Measurements from ENCODE around the gene EFTUD2. TPM values are rescaled to one million over a fixed set of nuclear protein-coding genes. Genes with fewer than 3 reads are reported as not detected.

Gene EFTUD2
- total RNA-seq, 1 experiment from 2014 or later, result 150 TPM

GRCh38 chr17:44910231-44911106, 11.2 kb upstream of the EFTUD2 start:
- H3K36me3 ChIP-seq (ENCODE audit: control insufficient read depth in 1 of 2, insufficient read depth in 2 of 2, low read length in 2 of 2), result no peaks in the 10 kb centered on the region
- H3K9me2 ChIP-seq (ENCODE audit: insufficient read depth), result no peaks in the 10 kb centered on the region
- no peaks in the 10 kb centered on the region for H4K20me1 ChIP-seq (ENCODE audit: insufficient read depth)
- no peak overlapping the region for H2AFZ ChIP-seq (ENCODE audit: low read depth, low read length, poor library complexity, severe bottlenecking)
- H3K4me2 ChIP-seq (ENCODE audit: low read length), result no peak overlapping the region
- no TSS peak for BruUV-seq (replicated peaks)
- no peaks in the 10 kb centered on the region for H3K27me3 ChIP-seq (ENCODE audit: insufficient read depth, low read length)
- ChIA-PET CTCF (interaction anchor here (0.5 to 3.1 kb wide), 9 partner anchors 8 to 225 kb away, joined by 3 to 16 read pairs (median 4); partner anchors contain the start of genes ACBD4 and EFTUD2), POLR2A (interaction anchor here (1.0 kb wide), 1 partner anchor 10 kb away, joined by 3 read pairs; no protein-coding TSS in a partner anchor), RAD21 (ENCODE audit: low non-redundant PET in 1 of 2, low total read pairs in 2 of 2, uncharacterized antibody in 2 of 2, unreplicated experiment in 2 of 2) (interaction anchor here in 1 of 2 experiments (0.7 kb wide), 1 partner anchor 135 kb away, joined by 3 read pairs; no protein-coding TSS in a partner anchor)
- H3K9me3 ChIP-seq (ENCODE audit: control insufficient read depth in 1 of 2, insufficient read depth in 1 of 2, low read depth in 1 of 2, low read length in 2 of 2), result no peaks in the 10 kb centered on the region
- no peak for ATAC-seq
- TF ChIP-seq POLR2A (IDR thresholded peaks at IDR 0.05; ENCODE audit: borderline replicate concordance, extremely low read depth, insufficient read depth, insufficient read length) (no peak), ZNF274 (IDR thresholded peaks at IDR 0.05; ENCODE audit: low read depth, low read length) (no peak), FOSL1 (IDR thresholded peaks at IDR 0.05; ENCODE audit: low read depth) (no peak)
- H3K9ac ChIP-seq (ENCODE audit: low read length), result no peak overlapping the region
- intact Hi-C loops (cut with micrococcal nuclease), result no loop called here
- no peak for DNase-seq (ENCODE audit: low read depth, low spot score)
- H3K4me3 ChIP-seq (replicated peaks in 1 of 2; ENCODE audit: low read depth in 1 of 2, low read length in 2 of 2), result no peak overlapping the region
- H3K27ac ChIP-seq (ENCODE audit: low read depth, low read length), result no peak overlapping the region
- peaks cover 11 to 15% of the 10 kb centered on the region in 2 experiments for H3K4me1 ChIP-seq (ENCODE audit: control insufficient read depth in 1 of 2, insufficient read depth in 2 of 2, low read length in 2 of 2)
- H3K79me2 ChIP-seq (ENCODE audit: insufficient read depth, low read length), result no peaks in the 10 kb centered on the region

- H3K79me2 ChIP-seq (ENCODE audit: insufficient read depth, low read length), result no peaks in the 10 kb centered on the region
- H3K27me3 ChIP-seq (ENCODE audit: insufficient read depth, low read length), result no peaks in the 10 kb centered on the region
- H3K4me1 ChIP-seq (ENCODE audit: control insufficient read depth in 1 of 2, insufficient read depth in 2 of 2, low read length in 2 of 2), result peaks cover 11 to 21% of the 10 kb centered on the region in 2 experiments
- H3K4me2 ChIP-seq (ENCODE audit: low read length), result no peak overlapping the region
- H3K9me2 ChIP-seq (ENCODE audit: insufficient read depth), result no peaks in the 10 kb centered on the region
- no peak overlapping the region for H3K27ac ChIP-seq (ENCODE audit: low read depth, low read length)
- no peak for ATAC-seq
- RAD21 ChIA-PET (ENCODE audit: low non-redundant PET in 1 of 2, low total read pairs in 2 of 2, uncharacterized antibody in 2 of 2, unreplicated experiment in 2 of 2), result interaction anchor here in 1 of 2 experiments (0.7 kb wide), 1 partner anchor 11 kb away, joined by 3 read pairs; no protein-coding TSS in a partner anchor
- no TSS peak for BruUV-seq (replicated peaks)
- POLR2A ChIA-PET, result interaction anchor here (1.0 kb wide), 1 partner anchor 11 kb away, joined by 3 read pairs; no protein-coding TSS in a partner anchor
- CTCF ChIA-PET, result interaction anchor here (0.6 to 3.1 kb wide), 4 partner anchors 10 to 226 kb away, joined by 3 to 16 read pairs (median 4); partner anchors contain the start of gene ACBD4
- intact Hi-C loops (cut with micrococcal nuclease), result no loop called here
- no peak overlapping the region for H3K9ac ChIP-seq (ENCODE audit: low read length)
- TF ChIP-seq TCF7L2 (IDR thresholded peaks at IDR 0.05; ENCODE audit: borderline replicate concordance, extremely low read depth, insufficient read depth, insufficient read length) (no peak), SIN3A (IDR thresholded peaks at IDR 0.05; ENCODE audit: low read depth) (no peak), RAD21 (IDR thresholded peaks at IDR 0.05; ENCODE audit: low read depth) (no peak), JUND (IDR thresholded peaks at IDR 0.05) (no peak), MAX (IDR thresholded peaks at IDR 0.05) (no peak), EGR1 (IDR thresholded peaks at IDR 0.05; ENCODE audit: low read depth) (no peak), ZBTB33 (IDR thresholded peaks at IDR 0.05; ENCODE audit: extremely low read depth, insufficient replicate concordance, low read length) (no peak), REST (IDR thresholded peaks at IDR 0.05; ENCODE audit: low read depth) (no peak)
- no peak overlapping the region for H3K4me3 ChIP-seq (replicated peaks in 1 of 2; ENCODE audit: low read depth in 1 of 2, low read length in 2 of 2)
- H4K20me1 ChIP-seq (ENCODE audit: insufficient read depth), result no peaks in the 10 kb centered on the region
- DNase-seq (ENCODE audit: low read depth, low spot score), result no peak
- no peak overlapping the region for H2AFZ ChIP-seq (ENCODE audit: low read depth, low read length, poor library complexity, severe bottlenecking)
- no peaks in the 10 kb centered on the region for H3K36me3 ChIP-seq (ENCODE audit: control insufficient read depth in 1 of 2, insufficient read depth in 2 of 2, low read length in 2 of 2)
- H3K9me3 ChIP-seq (ENCODE audit: control insufficient read depth in 1 of 2, insufficient read depth in 1 of 2, low read depth in 1 of 2, low read length in 2 of 2), result no peaks in the 10 kb centered on the region
Observed at GRCh38 chr17:44909681-44910144, 10.5 kb upstream of the EFTUD2 start.
